Stimulated activated CD4-positive, alpha-beta T cell treated with anti-CD3 and anti-CD28 coated beads, Interleukin-12 subunit alpha, Interleukin-12 subunit beta, amount 100 ng/mL, for 24 hours (primary cell): ENCODE measurements around the gene RNASE8.
"Not testable (repeated sequence)": the region's sequence is repeated elsewhere in the genome, so short reads cannot be mapped to it uniquely, and the experiment has no call there.

ENCODE experiments used
- DNase-seq, 2 experiments: peaks; one replicate each; pipeline ENCODE4 v3.0.0-alpha.2; 2020; ENCODE audit warnings: low read depth in 2 of 2

The RNASE8 gene

GRCh38 chr14:21029917-21030316, 27.7 kb upstream of the RNASE8 start, which contains the start of gene TPPP2:
TSS of gene TPPP2 (plus strand) at chr14:21030217. CDS start at chr14:21030582, 365 bp downstream.
- no peak for DNase-seq

DNA sequence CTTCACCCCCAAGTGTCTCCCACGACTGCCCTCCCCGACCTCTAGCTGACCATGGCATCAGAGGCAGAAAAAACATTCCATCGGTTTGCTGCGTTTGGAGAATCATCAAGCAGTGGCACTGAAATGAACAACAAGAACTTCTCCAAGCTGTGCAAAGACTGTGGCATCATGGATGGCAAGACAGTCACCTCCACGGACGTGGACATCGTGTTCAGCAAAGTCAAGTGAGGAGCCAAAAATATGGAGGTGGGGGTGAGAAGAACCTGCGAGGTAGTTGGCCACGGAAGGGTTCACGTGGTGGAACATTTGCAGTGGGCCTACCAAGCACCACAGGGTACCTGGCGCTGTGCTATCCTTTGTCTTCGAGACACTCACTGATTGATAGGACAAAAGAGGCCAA, 27.1 kb upstream of the RNASE8 start:
- no peak for DNase-seq

GRCh38 chr14:21032326-21033132, 25.1 kb upstream of the RNASE8 start:
- DNase-seq = no peak

GRCh38 chr14:21033133-21033698, 24.4 kb upstream of the RNASE8 start:
- DNase-seq = no peak

DNA sequence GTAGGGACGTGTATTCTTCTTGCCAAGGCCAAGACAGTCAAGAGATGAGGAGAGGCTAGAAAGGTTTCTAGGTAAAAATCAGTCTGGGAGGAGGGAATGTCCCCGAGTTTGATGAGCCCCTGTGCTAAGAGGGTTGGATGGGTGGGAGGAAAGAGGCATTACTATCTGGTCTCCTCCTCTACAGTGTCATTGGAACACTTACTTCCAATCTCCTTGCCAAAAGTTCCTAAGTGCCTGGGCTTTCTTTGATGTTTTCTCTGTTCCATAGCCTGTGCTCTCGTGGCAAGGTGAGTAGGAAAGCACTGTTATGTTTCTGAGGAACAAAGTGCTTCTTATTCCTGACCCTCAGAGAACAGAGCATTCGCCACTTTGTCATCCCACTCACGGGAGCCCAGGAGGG, 22.9 kb upstream of the RNASE8 start, which contains the start of gene RNASE13:
TSS of gene RNASE13 (minus strand) at position 101 of the 400 bp plus-strand sequence. CDS start 519 bp downstream, outside the sequence.
- DNase-seq = no peak

GRCh38 chr14:21036751-21037150, 20.9 kb upstream of the RNASE8 start:
- DNase-seq = no peak

- no peak for DNase-seq
Observed at GRCh38 chr14:21037156-21037555, 20.5 kb upstream of the RNASE8 start.

GRCh38 chr14:21038441-21039422, 18.9 kb upstream of the RNASE8 start:
- DNase-seq = no peak

DNA sequence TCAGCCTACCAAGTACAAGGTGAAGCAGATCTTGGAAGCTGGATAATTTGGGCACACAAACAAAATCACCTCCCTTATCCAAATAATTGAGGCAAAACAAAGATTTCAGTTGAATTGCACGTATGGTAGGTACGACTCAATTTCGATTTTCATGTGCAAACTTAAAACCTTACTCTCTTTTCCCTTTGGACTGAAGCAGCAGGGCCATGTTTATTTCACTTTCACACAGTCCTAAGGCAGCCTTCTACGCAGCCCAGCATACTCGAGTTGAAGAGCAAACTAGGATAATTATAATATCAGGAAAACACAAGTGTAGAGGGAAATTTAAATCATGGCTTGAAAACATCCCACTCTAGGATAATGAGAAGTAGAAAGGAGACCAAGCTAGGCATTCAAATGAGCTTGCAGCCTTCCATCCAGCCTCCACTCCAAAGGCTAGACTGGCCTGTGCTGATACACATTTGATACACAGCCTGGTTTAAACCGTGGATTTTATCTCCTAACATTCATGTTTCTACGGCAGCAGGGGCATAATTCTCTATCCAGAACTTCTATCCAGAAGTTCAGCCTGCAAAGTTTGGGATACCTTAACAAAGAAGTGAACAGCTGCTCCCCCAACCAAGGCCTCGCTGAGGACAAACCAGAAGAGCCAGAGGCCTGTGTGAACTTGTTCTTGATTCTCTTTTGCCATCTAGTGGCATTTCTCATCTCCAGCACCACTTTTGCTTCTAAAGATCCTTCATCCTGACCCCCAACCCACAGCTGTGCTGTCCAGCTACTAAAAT, 17.8 kb upstream of the RNASE8 start:
- no peak for DNase-seq

DNA sequence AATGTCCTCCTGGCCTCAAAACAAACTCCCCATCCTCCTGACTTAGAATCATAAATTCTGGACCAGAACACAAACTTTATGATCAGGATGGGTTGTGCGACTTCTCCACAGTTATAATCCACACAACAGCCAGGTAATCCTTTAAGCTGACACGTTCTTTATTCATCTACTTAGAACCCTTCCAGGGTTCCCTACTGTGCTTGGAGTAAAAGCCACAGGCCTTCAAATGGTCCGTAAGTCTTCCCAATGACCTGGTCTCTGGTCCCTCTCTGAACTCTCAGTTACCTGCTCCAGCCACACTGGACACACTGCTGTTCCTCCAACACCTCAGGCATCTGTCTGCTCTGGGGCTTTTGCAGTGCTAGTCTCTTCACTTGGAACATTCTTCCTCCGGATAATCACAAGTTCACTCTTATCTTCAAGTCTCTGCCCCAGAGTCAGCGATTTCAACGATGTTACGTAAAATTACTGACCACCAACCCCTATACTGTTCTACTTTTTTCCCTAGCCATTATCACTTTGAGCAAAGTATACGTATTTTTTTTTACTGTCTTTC, 17.2 kb upstream of the RNASE8 start:
- no peak for DNase-seq

GRCh38 chr14:21040941-21041340, 16.7 kb upstream of the RNASE8 start:
- DNase-seq = not testable (repeated sequence)

DNA sequence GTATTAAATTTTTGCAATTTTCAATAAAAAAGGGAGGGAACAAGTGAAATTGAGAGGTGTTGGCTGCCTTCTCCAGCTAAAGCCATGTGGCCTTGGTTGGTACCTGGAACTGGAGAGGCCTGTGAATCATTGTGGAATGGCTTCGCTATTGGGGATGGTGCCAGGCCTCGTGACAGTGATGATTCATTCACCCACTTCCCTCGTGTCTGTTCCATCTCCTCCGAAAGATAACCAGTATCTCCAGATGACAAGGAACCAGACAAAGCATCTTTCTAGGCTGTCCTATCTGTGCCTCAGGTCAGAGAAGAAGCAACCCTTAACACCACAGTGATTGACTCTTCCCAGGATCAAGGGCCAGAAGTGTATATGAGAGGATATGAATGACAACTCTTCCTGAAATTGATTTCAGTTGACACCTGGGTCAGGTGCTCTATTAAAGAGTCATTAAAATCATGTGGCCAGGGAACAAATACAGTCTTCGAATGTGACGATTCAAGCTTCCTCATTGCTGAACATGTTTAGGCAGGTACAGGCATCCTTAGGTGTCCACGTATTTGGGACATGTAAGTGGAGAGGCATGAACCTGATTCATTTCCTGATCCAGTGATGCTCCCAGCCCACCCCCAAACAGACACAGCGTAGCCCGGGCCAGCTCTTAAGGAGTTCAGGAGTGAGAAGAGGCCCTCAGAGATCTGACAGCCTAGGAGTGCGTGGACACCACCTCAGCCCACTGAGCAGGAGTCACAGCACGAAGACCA, 15.8 kb upstream of the RNASE8 start, which contains the start of gene RNASE7:
TSS of gene RNASE7 (plus strand) at position 687 of the 758 bp plus-strand sequence. CDS start 631 bp downstream, outside the sequence.
- DNase-seq = no peak

DNA sequence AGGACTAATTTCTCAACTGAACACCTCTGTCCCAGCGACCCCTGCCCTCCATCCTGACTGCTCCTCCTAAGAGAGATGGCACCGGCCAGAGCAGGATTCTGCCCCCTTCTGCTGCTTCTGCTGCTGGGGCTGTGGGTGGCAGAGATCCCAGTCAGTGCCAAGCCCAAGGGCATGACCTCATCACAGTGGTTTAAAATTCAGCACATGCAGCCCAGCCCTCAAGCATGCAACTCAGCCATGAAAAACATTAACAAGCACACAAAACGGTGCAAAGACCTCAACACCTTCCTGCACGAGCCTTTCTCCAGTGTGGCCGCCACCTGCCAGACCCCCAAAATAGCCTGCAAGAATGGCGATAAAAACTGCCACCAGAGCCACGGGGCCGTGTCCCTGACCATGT, 14.7 kb upstream of the RNASE8 start:
- DNase-seq = no peak

GRCh38 chr14:21043387-21043973, 14.1 kb upstream of the RNASE8 start:
- DNase-seq = no peak

DNA sequence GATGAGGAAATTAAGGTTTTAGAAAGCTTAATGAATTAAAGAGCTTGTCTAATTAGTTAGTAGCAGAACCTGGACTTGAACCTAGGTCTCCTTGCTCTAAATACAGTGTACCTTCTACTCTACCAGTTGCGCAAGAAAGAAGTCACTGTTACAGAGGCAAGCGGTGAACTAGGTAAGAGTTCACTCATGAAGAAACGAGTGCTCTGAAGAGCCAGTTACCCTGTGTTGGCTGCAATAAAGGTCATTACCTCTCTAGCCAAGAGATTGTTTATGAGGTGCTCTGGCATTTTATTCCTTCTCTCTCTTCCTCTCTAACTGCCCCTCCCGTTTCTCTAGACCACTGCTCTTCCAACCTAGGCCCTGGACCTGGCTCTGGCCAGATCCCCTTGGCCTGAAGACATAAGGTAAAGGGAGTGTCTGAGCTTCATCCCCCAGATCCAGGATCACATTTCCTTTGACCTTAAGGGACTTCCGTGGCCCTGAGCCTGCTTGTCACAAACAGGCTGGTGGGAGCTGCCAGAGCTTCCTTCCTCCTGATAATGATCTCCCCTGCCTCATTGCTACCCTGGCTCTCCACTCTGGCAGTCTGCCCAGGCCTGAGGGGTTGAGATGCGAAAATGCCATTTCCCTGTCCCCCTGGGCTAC, 13.5 kb upstream of the RNASE8 start:
- no peak for DNase-seq

DNA sequence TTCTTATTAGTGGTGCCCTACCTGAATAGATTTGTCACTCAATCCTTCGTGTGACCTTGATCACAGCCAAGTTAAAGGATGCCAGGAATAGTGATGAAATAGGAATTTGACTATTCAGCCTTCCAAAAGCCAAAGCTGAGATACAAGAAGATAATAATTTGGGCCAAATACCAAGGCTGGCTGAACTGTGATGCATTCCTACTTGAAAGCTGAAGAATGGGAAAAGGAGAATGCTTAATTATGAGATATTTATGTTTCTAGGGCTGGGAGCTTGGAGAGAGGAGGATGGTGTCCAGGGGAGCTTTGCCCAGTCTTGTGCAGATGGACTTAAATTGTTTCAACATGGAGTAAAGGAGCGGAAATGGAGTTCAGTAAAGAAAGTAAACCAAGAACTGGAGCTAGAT, 10.2 kb upstream of the RNASE8 start:
- no peak for DNase-seq

DNA sequence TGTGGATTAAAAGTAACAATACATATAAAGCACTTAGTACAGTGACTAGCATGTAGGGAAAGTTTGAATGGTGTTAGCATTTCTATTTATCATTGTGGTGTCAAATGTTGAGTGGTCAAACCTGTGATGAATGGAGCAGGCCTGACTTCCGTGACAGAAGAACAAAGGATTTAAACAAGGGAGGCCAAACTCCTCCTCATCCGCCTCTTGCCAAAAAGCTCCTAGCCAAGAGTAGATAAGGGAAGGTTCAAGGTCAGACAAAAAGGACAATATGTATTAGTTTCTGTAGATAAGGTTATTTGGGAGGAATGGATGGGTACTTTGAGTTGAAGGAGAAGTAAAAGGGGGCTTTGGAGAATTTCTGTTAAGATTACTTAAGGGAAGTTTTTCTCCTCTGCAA, 9.0 kb upstream of the RNASE8 start:
- no peak for DNase-seq

- no peak for DNase-seq
Observed at GRCh38 chr14:21049271-21049673, 8.3 kb upstream of the RNASE8 start.

DNA sequence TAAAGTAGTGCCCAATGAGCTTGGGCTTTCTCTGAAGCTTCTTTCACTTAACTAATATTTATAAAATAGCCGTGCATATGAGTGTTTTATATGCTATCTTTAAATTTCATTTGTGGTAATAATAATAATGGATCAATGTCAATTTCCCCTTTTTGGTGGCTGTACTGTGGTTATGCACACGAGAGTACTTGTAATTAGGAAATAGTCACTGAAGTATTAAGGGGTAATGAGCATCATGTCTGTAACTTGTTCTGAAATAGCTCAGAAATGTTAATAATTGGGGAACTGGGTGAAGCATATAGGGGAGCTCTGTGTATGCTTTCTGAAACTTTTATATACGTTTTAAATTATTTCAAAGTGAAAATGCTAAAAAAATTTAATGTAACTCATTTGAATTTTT, 7.0 kb upstream of the RNASE8 start:
- no peak for DNase-seq
